NCI-H748 (cell line): ENCODE measurements around the gene PCDHGA5.
"Not testable (repeated sequence)": the region's sequence is repeated elsewhere in the genome, so short reads cannot be mapped to it uniquely, and the experiment has no call there.

Source experiments
- DNase-seq: peaks from one replicate; lab custom pipeline; 2025; ENCODE audit not compliant: unreplicated experiment; lab: John Stamatoyannopoulos, UW

The PCDHGA5 gene

DNA sequence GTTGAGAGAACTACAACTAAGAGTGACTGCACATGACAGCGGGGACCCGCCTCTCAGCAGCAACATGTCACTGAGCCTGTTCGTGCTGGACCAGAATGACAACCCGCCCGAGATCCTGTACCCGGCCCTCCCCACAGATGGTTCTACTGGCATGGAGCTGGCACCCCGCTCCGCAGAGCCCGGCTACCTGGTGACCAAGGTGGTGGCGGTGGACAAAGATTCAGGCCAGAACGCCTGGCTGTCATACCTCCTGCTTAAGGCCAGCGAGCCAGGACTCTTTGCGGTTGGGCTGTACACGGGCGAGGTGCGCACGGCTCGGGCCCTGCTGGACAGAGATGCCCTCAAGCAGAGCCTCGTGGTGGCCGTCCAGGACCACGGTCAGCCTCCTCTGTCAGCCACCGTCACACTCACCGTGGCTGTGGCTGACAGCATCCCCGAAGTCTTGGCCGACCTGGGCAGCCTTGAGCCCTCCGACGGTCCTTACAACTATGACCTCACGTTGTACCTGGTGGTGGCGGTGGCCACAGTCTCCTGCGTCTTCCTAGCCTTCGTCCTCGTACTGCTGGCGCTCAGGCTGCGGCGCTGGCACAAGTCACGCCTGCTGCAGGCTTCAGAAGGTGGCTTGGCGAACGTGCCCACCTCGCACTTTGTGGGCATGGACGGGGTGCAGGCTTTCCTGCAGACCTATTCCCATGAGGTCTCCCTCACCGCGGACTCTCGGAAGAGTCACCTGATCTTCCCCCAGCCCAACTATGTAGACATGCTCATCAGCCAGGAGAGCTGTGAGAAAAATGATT is 20.7 kb downstream of the PCDHGA5 start:
- no peak for DNase-seq

DNA sequence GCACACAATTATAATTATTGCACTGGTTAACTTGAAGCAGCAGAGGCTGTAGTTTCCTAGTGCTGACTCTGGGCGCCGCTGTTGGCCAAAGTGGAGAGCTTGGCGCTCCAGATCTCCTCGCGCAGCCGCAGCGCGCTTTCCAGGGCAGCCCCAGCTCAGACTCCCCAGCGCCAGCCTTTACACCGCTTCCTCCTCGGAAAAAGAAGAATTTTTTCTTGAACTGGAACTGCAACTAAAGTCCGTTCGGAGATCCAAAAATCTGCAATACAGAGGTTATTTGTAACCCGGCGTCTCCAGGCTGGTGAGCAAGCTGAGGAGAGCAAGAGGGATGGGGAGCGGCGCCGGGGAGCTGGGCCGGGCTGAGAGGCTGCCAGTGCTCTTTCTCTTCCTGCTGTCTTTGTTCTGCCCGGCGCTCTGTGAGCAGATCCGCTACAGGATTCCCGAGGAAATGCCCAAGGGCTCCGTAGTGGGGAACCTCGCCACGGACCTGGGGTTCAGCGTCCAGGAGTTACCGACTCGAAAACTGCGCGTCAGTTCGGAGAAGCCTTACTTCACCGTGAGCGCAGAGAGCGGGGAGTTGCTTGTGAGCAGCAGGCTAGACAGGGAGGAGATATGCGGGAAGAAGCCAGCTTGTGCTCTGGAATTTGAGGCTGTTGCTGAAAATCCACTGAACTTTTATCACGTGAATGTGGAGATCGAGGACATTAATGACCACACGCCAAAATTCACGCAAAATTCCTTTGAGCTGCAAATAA is 23.8 kb downstream of the PCDHGA5 start, which contains the start of gene PCDHGB4:
Gene PCDHGB4 (plus strand): TSS at position 142 of the 755 bp plus-strand sequence. CDS start 187 bp downstream, at position 329.
- not testable (repeated sequence) for DNase-seq

DNA sequence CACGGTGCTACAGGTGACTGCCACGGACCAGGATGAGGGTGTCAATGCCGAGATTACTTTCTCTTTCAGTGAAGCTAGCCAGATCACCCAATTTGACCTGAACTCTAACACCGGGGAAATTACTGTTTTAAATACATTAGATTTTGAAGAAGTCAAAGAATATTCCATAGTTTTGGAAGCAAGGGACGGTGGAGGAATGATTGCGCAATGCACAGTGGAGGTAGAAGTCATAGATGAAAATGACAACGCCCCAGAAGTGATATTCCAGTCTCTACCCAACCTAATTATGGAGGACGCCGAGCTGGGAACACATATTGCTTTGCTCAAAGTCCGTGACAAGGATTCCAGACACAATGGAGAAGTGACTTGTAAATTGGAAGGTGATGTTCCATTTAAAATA is 24.7 kb downstream of the PCDHGA5 start:
- DNase-seq, result no peak

DNA sequence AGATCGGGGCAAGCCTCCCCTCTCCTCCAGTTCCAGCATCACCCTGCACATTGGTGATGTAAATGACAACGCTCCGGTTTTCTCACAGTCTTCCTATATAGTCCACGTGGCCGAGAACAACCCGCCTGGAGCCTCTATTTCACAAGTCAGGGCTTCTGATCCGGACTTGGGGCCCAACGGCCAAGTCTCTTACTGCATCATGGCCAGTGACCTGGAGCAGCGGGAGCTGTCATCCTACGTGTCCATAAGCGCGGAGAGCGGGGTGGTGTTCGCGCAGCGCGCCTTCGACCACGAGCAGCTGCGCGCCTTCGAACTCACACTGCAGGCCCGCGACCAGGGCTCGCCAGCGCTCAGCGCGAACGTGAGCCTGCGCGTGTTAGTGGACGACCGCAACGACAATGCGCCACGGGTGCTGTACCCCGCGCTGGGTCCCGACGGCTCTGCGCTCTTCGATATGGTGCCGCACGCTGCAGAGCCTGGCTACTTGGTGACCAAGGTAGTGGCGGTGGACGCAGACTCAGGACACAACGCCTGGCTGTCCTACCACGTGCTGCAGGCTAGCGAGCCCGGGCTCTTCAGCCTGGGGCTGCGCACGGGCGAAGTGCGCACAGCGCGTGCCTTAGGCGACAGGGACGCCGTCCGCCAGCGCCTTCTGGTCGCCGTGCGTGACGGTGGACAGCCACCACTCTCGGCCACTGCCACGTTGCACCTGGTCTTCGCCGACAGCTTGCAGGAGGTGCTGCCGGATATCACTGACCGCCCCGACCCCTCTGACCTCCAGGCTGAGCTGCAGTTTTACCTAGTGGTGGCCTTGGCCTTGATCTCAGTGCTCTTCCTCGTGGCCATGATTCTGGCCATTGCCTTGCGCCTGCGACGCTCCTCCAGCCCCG is 25.4 kb downstream of the PCDHGA5 start:
- no peak for DNase-seq

DNA sequence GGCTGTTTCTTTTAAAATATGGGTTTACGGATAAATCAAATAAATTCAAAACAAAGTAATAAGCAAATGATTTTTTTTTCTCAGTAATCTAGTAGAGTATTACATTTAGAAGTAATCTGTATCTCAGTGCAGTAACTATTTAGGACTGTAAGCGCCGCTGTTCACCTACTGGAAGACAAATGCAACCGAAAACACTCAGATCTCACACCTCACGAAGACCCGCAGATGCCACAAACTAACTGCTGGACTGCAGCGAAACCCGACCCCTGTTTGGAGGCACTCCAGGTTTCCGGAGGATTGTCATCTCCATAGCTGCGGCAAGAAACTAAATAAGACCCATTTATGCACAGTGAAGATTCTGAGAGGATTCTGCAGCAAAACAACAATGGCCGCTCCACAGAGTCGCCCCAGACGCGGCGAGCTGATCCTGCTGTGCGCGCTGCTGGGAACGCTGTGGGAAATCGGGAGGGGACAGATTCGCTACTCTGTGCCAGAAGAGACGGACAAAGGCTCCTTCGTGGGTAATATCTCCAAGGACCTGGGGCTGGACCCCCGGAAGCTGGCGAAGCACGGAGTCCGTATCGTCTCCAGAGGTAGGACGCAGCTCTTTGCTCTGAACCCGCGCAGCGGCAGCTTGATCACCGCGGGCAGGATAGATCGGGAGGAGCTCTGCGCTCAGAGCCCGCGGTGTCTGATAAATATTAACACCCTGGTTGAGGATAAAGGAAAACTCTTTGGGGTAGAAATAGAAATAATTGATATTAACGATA is 28.7 kb downstream of the PCDHGA5 start, which contains the start of gene PCDHGA8:
Gene PCDHGA8 (plus strand): TSS at position 205 of the 770 bp plus-strand sequence. CDS start 181 bp downstream, at position 386.
- no peak for DNase-seq

DNA sequence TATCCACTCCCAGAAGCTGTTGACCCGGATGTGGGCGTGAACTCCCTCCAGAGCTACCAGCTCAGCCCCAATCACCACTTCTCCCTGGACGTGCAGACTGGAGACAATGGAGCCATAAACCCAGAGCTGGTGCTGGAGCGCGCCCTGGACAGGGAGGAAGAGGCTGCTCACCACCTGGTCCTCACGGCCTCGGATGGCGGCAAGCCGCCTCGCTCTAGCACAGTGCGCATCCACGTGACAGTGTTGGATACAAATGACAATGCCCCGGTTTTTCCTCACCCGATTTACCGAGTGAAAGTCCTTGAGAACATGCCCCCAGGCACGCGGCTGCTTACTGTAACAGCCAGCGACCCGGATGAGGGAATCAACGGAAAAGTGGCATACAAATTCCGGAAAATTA is 29.3 kb downstream of the PCDHGA5 start:
- no peak for DNase-seq

DNA sequence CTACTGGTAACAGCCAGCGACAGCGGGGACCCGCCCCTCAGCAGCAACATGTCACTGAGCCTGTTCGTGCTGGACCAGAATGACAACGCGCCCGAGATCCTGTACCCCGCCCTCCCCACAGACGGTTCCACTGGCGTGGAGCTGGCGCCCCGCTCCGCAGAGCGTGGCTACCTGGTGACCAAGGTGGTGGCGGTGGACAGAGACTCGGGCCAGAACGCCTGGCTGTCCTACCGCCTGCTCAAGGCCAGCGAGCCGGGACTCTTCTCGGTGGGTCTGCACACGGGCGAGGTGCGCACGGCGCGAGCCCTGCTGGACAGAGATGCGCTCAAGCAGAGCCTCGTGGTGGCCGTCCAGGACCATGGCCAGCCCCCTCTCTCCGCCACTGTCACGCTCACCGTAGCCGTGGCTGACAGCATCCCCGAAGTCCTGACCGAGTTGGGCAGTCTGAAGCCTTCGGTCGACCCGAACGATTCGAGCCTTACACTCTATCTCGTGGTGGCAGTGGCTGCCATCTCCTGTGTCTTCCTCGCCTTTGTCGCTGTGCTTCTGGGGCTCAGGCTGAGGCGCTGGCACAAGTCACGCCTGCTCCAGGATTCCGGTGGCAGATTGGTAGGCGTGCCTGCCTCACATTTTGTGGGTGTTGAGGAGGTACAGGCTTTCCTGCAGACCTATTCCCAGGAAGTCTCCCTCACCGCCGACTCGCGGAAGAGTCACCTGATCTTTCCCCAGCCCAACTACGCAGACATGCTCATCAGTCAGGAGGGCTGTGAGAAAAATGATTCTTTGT is 30.6 kb downstream of the PCDHGA5 start:
- not testable (repeated sequence) for DNase-seq

DNA sequence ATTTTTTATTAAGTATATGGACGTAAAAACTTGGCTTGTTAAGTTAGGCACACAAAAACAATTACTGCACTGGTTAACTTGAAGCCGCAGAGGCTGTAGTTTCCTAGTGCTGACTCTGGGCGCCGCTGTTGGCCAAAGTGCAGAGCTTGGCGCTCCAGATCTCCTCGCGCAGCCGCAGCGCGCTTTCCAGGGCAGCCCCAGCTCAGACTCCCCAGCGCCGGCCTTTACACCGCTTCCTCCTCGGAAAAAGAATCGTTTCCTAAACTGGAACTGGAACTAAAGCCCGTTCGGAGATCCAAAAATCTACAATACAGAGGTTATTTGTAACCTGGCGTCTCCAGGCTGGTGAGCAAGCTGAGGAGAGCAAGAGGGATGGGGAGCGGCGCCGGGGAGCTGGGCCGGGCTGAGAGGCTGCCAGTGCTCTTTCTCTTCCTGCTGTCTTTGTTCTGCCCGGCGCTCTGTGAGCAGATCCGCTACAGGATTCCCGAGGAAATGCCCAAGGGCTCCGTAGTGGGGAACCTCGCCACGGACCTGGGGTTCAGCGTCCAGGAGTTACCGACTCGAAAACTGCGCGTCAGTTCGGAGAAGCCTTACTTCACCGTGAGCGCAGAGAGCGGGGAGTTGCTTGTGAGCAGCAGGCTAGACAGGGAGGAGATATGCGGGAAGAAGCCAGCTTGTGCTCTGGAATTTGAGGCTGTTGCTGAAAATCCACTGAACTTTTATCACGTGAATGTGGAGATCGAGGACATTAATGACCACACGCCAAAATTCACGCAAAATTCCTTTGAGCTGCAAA is 34.0 kb downstream of the PCDHGA5 start, which contains the start of gene PCDHGB5:
Gene PCDHGB5 (plus strand): TSS at position 192 of the 796 bp plus-strand sequence. CDS start 181 bp downstream, at position 373.
- DNase-seq, result peak; percentile 79

DNA sequence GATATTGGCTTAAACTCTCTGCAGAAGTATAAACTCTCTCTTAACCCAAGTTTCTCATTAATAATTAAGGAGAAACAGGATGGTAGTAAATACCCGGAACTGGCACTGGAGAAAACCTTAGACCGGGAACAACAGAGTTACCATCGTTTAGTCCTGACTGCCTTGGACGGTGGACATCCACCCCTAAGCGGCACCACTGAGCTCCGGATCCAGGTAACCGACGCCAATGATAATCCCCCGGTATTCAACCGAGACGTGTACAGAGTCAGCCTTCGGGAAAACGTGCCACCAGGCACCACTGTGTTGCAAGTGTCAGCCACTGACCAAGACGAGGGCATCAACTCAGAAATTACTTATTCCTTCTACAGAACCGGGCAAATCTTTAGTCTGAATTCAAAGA is 34.6 kb downstream of the PCDHGA5 start:
- DNase-seq, result no peak

DNA sequence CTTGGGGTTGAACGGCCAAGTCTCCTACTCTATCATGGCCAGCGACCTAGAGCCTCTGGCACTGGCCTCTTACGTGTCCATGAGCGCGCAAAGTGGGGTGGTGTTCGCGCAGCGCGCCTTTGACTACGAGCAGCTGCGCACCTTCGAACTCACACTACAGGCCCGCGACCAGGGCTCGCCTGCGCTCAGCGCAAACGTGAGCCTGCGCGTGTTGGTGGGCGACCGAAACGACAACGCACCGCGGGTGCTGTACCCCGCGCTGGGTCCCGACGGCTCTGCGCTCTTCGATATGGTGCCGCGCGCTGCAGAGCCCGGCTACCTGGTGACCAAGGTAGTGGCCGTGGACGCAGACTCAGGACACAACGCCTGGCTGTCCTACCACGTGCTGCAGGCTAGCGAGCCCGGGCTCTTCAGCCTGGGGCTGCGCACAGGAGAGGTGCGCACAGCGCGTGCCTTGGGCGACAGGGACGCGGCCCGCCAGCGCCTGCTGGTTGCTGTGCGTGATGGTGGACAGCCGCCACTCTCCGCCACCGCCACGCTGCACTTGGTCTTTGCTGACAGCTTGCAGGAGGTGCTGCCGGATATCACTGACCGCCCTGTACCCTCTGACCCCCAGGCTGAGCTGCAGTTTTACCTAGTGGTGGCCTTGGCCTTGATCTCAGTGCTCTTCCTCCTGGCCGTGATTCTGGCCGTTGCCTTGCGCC is 35.7 kb downstream of the PCDHGA5 start:
- DNase-seq, result no peak

DNA sequence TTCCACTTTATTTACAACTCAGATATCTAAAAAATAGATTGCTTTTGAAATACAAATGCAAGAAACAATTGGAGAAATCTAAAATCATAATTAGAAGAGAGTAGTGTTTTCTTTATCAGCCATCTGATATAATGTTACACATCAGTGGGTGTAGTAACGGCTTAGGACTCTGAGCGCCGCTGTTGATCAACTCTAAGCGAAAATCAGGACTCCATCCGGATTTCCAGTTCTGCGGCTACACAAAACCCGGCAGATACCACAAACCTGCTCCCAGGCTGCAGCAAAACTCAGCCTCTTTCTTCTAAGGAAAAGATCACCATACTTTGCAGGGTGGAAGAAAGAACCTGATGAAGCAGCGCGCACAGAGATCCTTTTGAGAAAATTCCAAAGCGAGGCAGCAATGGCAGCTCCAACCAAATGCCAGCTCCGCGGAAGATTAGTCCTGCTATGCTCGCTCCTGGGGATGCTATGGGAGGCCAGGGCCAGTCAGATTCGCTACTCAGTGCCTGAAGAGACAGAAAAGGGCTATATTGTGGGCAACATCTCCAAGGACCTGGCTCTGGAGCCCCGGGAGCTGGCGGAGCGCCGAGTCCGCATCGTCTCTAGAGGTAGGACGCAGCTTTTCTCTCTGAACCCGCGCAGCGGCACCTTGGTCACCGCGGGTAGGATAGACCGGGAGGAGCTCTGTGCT is 38.7 kb downstream of the PCDHGA5 start, which contains the start of gene PCDHGA9:
Gene PCDHGA9 (plus strand): TSS at position 226 of the 691 bp plus-strand sequence. CDS start 175 bp downstream, at position 401.
- DNase-seq, result no peak

DNA sequence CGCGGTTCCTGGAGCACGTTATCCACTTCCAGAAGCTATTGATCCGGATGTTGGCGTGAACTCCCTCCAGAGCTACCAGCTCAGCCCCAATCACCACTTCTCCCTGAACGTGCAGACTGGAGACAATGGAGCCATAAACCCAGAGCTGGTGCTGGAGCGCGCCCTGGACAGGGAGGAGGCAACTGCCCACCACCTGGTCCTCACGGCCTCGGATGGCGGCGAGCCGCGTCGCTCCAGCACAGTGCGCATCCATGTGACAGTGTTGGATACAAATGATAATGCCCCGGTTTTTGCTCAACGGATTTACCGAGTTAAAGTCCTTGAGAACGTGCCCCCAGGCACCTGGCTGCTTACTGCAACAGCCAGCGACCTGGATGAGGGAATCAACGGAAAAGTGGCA is 39.4 kb downstream of the PCDHGA5 start:
- DNase-seq, result no peak

DNA sequence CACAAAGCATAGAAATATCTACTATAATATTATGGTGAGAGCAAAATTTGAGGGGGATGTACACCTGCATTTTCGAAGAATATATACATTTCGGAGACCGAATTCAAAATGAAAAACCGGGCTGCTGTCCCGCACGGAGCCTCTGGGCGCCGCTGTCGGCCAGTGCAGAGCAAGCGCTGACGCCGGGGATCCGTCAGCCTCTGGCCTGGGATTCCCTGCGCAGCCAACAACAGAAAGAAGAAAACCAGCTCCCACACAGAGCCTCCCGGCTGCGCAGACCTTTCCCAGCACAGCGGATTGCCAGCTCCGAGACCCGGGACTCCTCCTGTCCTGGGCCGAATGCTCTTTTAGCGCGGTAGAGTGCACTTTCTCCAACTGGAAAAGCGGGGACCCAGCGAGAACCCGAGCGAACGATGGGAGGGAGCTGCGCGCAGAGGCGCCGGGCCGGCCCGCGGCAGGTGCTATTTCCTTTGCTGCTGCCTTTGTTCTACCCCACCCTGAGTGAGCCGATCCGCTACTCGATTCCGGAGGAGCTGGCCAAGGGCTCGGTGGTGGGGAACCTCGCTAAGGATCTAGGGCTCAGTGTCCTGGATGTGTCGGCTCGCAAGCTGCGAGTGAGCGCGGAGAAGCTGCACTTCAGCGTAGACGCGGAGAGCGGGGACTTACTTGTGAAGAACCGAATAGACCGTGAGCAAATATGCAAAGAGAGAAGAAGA is 44.0 kb downstream of the PCDHGA5 start, which contains the start of gene PCDHGB6:
Gene PCDHGB6 (plus strand): TSS at position 232 of the 716 bp plus-strand sequence. CDS start 182 bp downstream, at position 414.
- DNase-seq, result not testable (repeated sequence)

DNA sequence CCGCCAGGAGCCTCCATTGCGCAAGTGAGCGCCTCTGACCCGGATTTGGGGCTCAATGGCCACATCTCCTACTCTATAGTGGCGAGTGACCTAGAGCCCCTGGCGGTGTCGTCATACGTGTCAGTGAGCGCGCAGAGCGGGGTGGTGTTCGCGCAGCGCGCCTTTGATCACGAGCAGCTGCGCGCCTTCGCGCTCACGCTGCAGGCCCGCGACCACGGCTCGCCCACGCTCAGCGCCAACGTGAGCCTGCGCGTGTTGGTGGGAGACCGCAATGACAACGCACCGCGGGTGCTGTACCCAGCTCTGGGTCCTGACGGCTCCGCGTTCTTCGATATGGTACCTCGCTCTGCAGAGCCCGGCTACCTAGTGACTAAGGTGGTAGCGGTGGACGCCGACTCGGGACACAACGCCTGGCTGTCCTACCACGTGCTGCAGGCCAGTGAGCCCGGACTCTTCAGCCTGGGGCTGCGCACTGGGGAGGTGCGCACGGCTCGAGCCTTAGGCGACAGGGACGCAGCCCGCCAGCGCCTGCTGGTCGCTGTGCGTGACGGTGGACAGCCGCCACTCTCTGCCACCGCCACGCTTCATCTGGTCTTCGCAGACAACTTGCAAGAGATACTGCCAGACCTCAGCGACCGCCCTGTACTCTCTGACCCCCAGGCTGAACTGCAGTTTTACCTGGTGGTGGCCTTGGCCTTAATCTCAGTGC is 45.8 kb downstream of the PCDHGA5 start:
- DNase-seq, result no peak

DNA sequence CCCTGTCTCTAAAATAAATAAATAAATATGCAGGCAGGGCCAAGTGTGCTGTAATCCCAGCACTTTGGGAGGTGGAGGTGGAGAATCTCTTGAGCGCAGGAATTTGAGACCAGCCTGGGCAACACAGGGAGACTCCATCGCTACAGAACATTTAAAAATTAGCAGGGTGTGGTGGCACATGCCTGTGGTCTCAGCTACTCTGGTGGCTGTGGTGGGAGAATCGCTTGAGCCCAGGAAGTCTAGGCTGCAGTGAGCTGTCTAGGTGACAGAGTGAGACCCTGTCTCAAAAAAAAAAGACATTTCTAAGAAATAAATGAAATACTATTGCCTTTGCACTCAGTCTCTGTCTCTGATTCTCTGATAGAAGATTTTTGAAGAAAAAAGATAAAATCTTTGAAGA is 47.6 kb downstream of the PCDHGA5 start:
- DNase-seq, result no peak
